Stimulated activated CD8-positive, alpha-beta memory T cell treated with anti-CD3 and anti-CD28 coated beads, Interleukin-15, amount 100 ng/mL, for 48 hours (primary cell): Measurements from ENCODE around the gene HLA-DPA1.
"Not testable (repeated sequence)": the region's sequence is repeated elsewhere in the genome, so short reads cannot be mapped to it uniquely, and the experiment has no call there.

Source experiments
- DNase-seq, 2 donors: peaks; one replicate each; pipeline ENCODE4 v3.0.0-alpha.2; 2020; ENCODE audit warnings: low read depth in 2 of 2

HLA-DPA1 gene

GRCh38 chr6:33073431-33073871 lies at the start of gene HLA-DPA1:
Gene HLA-DPA1, minus strand, starts transcription at chr6:33073649.
- DNase-seq, result peak in 1 of 2 donors; percentile 15

DNA sequence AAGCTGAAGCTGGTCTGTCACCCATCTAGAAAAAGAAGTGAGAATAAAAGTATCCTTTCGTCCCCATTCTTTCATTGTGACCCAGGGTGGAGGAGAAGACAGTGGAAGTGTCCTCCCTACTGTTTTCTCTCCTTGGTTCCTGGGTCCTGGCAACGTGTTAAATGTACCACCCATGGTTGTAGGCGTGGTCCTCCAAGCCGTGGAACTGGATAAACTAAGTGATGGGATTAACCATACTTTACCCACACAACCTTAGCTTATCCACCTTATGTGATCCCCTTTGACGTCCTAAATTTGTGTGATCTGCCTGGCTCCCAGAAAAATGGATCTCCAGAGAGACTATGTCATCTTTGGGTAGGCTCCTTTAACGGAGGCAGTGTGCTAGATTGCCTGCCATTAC lies 49.7 kb upstream of the HLA-DPA1 start:
- DNase-seq, result no peak

- DNase-seq, result no peak
Measured at GRCh38 chr6:33120001-33120400, 46.6 kb upstream of the HLA-DPA1 start.

- DNase-seq, result no peak
Measured at GRCh38 chr6:33118525-33119123, 45.2 kb upstream of the HLA-DPA1 start.

DNA sequence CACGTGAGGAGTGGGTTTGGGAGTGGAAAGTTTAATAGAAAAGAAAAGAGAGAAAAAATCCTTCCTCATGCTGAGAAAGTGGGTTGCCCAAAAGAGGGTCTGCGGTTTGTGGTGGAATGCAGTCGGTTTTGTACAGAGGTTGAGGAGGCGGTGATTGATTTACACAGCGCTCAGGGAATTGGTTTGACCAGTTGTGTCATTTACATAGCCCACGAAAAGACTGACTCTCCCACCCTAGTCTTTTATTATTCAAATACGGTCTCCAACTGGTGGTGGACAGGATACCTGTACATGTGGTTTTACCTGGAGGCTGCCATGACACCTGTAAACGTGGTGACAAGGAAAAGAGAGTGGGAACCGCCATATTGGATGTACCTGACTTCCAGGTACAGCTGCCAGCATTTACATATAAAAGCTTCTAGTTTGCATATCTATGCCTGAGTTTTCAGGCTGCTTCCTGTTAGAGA lies 44.4 kb upstream of the HLA-DPA1 start:
- DNase-seq, result no peak

DNA sequence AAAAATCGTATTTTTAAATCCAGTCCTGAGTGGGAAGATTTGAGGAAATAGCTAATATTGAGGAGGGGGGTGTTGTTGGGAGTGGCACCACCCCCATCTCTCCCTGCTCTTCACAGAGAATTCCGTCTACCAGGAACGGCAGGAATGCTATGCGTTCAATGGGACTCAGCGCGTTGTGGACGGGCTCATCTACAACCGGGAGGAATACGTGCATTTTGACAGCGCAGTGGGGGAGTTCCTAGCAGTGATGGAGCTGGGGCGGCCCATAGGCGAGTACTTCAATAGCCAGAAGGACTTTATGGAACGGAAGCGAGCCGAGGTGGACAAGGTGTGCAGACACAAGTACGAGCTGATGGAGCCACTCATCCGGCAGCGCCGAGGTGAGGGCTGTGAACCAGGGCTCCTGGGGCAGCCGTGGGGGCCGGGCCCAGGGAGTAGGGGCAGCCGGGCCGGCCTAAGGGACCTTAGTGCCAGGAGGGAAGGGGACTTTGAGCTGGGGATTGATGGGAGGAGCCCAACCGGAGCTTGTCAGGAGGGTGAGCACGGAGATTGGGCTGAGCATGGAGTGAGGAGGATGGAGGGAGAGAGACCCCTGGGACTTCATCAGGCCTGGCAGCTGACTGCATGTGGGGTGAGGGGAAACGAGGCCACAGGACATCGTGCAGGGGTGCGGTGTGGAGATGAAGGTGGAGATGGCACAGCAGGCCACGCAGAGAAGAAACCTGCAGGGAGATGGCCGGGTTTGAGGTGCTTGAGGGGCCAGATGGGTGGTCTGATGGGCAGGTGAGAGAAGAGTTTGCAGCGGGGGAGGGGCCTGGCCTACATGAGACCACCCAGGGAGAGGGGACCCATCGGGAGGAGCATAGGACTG lies 43.6 kb upstream of the HLA-DPA1 start:
- no peak for DNase-seq

DNA sequence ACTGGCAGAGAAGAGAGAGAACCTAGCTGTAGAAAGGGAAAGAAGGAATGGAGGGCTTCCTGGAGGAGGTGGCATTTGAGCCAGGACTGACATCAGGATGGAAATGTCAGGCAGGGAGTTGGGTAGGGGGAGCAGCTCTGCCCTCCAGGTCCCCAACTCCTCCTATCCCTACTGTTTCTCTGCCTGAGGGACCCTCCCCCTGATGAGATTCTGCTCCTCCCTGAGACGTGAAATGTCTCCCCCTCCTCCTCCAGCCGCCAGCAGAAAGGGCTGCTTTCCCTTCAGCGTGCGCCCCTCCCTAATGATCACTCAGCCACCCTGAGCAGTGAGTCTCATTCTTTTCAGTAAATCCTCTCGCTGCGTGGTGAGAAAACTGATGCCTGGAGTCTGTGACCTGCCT lies 43.0 kb upstream of the HLA-DPA1 start:
- DNase-seq, result no peak

DNA sequence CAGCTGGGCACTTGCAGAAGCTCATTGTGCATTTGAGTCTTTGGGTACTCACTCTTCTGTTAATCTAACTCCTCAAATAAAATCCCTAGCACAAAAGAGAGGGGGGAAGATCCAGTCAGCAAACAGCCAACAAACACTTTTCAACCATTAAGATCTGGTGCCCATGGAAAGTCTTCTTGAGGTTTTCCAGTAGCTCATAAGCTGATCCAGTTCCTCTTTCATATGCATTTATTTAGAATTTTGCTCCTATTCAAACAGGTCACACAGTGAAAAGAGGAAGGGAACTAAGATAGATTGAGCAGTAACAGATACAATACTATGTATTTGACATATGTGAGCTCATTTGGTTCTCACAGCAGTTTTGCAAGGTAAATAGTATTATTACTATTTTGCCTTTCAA lies 41.0 kb upstream of the HLA-DPA1 start:
- no peak for DNase-seq

GRCh38 chr6:33113755-33114154 lies 40.3 kb upstream of the HLA-DPA1 start:
- no peak for DNase-seq

- no peak for DNase-seq
Measured at GRCh38 chr6:33112148-33112547, 38.7 kb upstream of the HLA-DPA1 start.

DNA sequence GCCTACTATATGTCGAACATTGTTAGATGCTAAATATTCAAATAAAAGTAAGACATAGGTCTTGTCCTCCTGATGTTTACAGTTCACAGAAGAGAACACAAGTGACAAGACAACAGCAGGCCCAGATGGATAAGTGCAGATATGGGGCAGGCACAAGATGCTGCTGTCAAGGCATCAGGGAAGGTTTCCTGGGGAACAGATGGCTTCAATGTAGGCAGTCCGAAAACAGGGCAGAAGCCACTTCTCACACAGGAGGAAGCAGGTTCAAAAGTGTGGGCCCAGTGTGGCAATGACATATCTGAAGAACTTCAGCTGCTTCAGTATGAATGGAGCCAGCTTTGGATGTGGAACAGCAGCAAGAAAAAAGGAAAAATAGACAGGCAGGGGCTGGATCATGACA lies 34.9 kb upstream of the HLA-DPA1 start:
- no peak for DNase-seq

GRCh38 chr6:33107641-33108040 lies 34.2 kb upstream of the HLA-DPA1 start:
- DNase-seq, result no peak

DNA sequence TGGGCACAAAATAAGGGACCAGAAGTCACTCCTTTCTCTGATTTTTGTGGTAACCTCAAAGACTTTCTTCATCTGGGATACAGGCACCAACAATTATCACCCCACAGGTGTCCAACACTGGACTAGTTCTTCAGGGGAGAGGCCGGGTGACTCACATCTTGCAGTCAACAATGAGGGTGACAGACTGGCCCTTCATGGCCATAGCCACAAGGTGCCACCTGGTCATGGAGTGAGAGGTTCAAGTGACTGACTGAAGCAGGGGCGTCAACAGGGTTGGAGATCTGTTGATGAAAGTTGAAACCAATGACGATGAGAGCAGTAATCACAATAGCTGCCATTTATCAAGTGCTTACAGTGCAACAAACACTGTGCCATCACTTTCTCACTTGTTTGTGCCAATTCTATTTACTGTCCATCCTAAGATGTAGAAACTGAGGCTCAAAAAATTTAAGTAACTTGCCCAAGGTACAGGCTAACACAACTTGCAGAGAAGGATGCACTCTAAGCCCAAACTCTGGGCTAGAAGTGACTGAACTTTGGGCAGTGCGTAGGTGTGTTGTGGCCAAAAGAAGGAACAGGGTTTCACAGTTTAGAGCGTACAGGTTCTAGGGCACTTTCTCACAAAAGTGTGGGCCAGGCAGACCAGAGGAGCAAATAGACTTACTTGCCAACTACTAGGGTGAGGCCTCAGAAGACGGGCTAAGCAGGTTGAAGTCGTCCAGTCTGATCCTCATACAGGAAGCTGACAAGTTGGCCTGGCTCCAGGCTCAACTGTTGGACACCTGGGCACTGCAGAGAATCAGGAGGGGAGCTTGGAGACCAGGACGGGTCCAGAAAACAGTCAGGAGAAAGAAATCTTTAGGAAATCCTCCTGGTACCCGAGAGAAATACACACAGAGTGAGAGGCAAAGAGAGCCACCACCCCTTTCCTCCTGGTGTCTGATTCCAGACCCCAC lies 32.7 kb upstream of the HLA-DPA1 start:
- no peak for DNase-seq

DNA sequence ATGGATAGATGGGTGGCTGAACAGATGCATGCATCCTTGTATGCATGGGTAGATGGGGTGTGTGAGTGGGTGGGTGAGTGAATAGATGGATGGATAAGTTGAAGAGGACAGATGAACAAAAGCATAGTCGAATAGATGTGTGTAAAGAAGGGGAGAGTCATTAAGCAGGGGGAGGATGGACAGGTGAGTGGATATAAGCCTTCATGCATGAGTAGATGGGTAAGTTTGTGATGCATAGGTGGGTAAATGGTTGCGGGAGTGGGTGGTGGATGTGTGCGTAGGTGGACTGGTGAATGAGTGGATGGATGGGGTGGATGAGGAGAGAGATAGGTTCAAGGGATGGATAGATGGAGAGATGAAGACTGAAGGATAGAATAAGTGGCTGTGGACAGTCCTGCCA lies 31.9 kb upstream of the HLA-DPA1 start:
- DNase-seq, result no peak

DNA sequence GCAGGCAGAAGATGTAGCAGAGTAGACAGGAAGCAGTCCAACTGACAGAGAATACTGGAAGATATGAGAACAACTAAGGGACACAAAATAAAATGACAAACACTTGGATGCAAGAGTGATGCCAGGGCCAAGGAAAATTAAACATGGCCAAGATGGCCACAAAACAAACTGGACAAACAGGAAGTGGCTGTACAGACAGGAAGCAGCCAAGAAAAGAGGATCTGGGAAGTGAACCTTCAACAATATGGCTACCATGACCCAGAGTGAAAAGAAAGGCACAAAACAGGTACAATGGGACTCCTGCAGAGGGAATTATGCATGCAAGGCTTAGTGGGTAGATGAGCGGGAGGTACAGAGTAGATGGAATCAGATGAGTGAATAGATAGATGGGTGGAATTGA lies 31.4 kb upstream of the HLA-DPA1 start:
- DNase-seq, result no peak

DNA sequence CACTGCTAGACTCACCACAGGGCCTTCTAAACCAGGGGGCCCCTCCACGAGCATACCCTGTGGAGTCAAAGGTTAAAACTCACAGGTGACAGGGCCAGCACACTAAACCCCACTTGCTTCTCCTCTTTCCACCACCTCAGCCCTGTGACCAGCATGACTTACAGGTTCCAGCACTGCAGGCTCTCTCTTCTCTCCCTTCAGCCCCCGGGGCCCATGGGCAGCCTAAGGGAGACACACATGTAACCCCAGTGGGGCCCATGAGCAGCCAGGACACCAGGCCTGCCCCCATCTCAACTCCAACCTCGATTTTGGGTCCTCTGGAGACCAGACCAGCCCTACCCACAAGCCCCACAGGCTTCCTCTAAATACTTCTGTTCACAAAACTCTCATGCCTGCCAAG lies 30.3 kb upstream of the HLA-DPA1 start:
- DNase-seq, result no peak

GRCh38 chr6:33101121-33101737 lies 27.8 kb upstream of the HLA-DPA1 start:
- DNase-seq, result not testable (repeated sequence)

GRCh38 chr6:33095681-33096080 lies 22.2 kb upstream of the HLA-DPA1 start:
- no peak for DNase-seq

- no peak for DNase-seq
Measured at GRCh38 chr6:33093855-33094254, 20.4 kb upstream of the HLA-DPA1 start.

- no peak for DNase-seq
Measured at GRCh38 chr6:33092385-33092784, 18.9 kb upstream of the HLA-DPA1 start.

DNA sequence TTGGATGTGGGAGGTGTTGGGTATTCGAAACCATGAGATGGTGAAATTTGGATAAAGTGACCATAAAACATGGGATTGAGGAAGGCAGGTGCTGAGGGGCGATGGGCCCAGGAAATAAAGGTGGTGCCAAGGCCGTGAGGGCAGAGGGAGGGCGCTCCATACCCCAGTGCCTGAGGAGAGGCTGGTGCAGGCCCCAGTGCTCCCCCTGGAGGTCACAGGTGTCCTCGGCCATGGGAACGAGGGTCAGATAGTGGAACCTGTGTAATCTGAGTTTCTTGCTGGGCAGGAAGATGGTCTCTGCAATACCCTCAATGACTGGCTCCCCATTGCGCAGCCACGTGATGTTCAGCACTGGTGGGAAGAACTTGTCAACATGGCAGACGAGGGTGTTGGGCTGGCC lies 18.5 kb upstream of the HLA-DPA1 start:
- DNase-seq, result peak; percentile 39 to 45
